ENCODE measurements around the gene CCDC154. TPM values are rescaled to one million over a fixed set of nuclear protein-coding genes. Genes with fewer than 3 reads are reported as not detected.

The CCDC154 gene
- total RNA-seq, 4 donors from 2014 or later = 0.34 to 3.5 (median 0.39) TPM; not detected in 1

DNA sequence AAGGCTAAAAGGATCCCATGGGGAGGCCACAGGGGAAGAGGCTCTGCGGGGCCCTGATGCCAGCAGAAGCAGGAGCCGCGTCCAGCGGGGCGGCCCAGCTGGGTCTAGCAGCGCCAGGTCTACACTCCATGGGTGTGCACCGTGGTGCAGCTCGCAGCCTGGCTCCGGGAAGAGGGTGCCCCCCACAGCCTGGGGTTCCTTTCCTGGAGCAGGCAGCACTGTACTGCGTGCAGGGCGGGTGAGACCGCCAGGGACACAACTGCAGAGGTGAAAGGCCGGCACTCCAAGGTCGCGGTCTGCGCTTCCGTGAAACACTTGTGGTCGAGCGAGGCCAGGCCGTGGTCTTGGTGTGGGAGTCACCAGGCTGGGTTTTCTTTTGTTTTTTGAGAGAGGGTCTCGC, 6.5 kb upstream of the CCDC154 start:
- Histone ChIP-seq H3K27ac (no peak overlapping the region), H3K4me3 (no peak overlapping the region), H3K9me3 (no peaks in the 10 kb centered on the region), H3K4me1 (no peaks in the 10 kb centered on the region), H3K36me3 (peaks cover 100% of the 10 kb centered on the region), H3K27me3 (no peaks in the 10 kb centered on the region)
- TF ChIP-seq, protein P1, sequence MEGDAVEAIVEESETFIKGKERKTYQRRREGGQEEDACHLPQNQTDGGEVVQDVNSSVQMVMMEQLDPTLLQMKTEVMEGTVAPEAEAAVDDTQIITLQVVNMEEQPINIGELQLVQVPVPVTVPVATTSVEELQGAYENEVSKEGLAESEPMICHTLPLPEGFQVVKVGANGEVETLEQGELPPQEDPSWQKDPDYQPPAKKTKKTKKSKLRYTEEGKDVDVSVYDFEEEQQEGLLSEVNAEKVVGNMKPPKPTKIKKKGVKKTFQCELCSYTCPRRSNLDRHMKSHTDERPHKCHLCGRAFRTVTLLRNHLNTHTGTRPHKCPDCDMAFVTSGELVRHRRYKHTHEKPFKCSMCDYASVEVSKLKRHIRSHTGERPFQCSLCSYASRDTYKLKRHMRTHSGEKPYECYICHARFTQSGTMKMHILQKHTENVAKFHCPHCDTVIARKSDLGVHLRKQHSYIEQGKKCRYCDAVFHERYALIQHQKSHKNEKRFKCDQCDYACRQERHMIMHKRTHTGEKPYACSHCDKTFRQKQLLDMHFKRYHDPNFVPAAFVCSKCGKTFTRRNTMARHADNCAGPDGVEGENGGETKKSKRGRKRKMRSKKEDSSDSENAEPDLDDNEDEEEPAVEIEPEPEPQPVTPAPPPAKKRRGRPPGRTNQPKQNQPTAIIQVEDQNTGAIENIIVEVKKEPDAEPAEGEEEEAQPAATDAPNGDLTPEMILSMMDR (IDR thresholded peaks at IDR 0.05) = no peak
- TF ChIP-seq EP300 (IDR thresholded peaks at IDR 0.05) (no peak), POLR2AphosphoS5 (IDR thresholded peaks at IDR 0.05) (no peak), POLR2A (IDR thresholded peaks at IDR 0.05) (no peak)
- no peak for DNase-seq (ENCODE audit: low spot score in 2 of 2)
- WGBS = 95% methylated on average over 21 of the region's 21 CpGs

DNA sequence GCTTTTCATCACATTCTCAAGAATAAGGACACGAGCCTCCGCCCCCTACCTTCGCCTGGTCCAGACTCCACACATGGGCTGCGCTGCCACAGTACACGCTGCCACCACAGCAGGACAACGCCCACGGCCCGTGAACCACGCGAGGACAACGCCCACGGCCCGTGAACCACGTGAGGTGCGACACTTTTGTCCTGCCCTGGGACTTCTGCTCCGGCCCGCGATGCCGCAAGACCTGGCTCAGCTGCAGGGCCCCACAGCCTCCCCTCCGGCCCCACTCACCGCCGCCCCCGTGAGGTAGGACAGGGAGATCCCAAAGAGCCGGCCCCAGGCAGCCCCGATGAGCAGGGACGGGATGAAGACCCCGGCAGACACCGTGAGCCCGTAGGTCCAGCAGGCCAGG, 5.9 kb upstream of the CCDC154 start:
- no peaks in the 10 kb centered on the region for H3K27me3 ChIP-seq
- peaks cover 100% of the 10 kb centered on the region for H3K36me3 ChIP-seq
- H3K4me3 ChIP-seq = no peak overlapping the region
- TF ChIP-seq, protein P1 (IDR thresholded peaks at IDR 0.05) = no peak
- no peak for TF ChIP-seq POLR2A (IDR thresholded peaks at IDR 0.05)
- TF ChIP-seq POLR2AphosphoS5 (IDR thresholded peaks at IDR 0.05) = no peak
- no peak for TF ChIP-seq EP300 (IDR thresholded peaks at IDR 0.05)
- no peaks in the 10 kb centered on the region for H3K4me1 ChIP-seq
- H3K27ac ChIP-seq = no peak overlapping the region
- no peak for DNase-seq (ENCODE audit: low spot score in 2 of 2)
- WGBS = 87% methylated on average over 19 of the region's 29 CpGs
- H3K9me3 ChIP-seq = no peaks in the 10 kb centered on the region

DNA sequence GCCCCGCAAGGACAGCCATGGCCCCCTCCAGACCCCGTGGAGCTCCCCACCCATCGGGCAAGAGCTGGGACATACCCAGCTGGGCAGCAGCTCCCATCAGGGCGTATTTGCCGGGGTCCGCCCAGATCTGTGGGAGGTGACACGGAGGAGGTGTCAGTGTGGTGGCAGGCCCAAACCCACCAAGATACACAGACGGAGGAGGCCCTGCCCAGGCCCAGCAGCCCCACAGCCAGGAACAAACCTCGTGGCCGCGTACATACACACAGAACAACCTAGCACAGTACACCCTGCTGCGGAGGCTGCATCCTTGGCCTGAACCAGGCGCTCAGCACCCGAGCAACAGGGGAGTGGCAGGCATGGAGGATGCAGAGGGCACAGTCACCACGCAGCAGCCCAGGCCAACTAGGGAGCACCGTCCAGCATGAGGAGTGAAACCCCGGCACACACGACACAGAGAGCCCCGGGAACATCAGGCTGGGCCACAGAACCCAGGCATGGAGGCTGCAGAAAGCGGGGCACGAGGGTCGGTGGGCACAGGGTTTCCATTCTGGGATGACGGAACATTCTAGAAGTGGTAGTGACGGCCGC, 4.9 kb upstream of the CCDC154 start:
- 98% methylated on average over 16 of the region's 25 CpGs for WGBS
- Histone ChIP-seq H3K9me3 (no peaks in the 10 kb centered on the region), H3K27ac (no peak overlapping the region), H3K4me1 (no peaks in the 10 kb centered on the region), H3K36me3 (peaks cover 92% of the 10 kb centered on the region), H3K27me3 (no peaks in the 10 kb centered on the region), H3K4me3 (no peak overlapping the region)
- no peak for DNase-seq (ENCODE audit: low spot score in 2 of 2)
- TF ChIP-seq, protein P1 (IDR thresholded peaks at IDR 0.05) = no peak
- TF ChIP-seq POLR2A (IDR thresholded peaks at IDR 0.05) (no peak), POLR2AphosphoS5 (IDR thresholded peaks at IDR 0.05) (no peak), EP300 (IDR thresholded peaks at IDR 0.05) (no peak)

DNA sequence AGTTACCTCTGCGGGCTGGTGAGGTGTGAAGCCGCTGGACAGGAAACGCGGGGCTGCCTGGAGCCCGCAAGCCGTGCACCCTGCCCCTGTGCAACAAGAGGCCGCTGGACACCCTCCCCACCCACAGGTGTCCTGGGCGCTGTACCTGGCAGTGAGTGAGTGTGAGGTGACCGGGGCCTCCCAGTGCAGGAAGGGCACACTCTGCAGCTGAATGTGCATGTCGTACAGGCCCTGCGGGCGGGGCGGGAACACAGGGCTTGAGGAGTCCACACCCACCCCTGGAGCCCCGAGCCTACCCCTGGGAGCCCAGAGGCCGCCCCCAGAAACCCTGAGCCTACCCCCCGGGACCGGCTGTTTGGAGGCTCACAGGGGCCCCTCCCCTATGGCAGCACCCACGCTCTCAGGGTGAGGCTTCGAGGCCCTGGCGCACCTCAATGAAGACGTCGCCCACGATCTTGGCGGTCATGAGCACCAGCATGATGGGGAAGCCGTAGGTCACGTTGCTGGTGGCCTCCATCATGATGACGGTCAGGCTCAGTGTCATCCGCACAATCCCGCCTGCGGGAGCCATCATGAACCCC, 4.3 kb upstream of the CCDC154 start:
- no peak overlapping the region for H3K27ac ChIP-seq
- no peaks in the 10 kb centered on the region for H3K9me3 ChIP-seq
- 90% methylated on average over 6 of the region's 30 CpGs for WGBS
- no peak for DNase-seq (ENCODE audit: low spot score in 2 of 2)
- no peaks in the 10 kb centered on the region for H3K27me3 ChIP-seq
- peaks cover 85% of the 10 kb centered on the region for H3K36me3 ChIP-seq
- H3K4me3 ChIP-seq = no peak overlapping the region
- no peak for TF ChIP-seq POLR2A (IDR thresholded peaks at IDR 0.05)
- TF ChIP-seq, protein P1 (IDR thresholded peaks at IDR 0.05) = no peak
- no peak for TF ChIP-seq POLR2AphosphoS5 (IDR thresholded peaks at IDR 0.05)
- no peak for TF ChIP-seq EP300 (IDR thresholded peaks at IDR 0.05)
- no peaks in the 10 kb centered on the region for H3K4me1 ChIP-seq

DNA sequence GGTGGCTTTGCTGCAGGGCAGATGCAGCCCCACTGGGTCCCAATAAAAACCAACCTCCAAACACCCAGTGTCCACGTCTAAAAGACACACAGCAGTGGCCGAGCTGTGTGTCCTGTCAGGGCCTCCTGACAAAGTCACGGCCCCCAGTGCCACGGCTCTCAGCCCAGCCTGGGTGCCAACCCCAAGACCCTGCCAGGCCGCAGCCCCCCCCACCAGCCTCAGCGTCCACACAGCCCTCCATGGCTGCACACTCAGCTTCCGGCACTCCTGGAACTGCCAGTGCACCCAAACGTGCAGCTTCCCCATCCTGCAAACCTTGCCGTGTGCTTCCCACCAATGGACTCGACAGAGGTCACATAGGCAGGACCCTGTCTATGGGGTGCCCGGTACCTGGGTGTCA, 3.6 kb upstream of the CCDC154 start:
- Histone ChIP-seq H3K4me1 (no peaks in the 10 kb centered on the region), H3K27ac (no peak overlapping the region), H3K36me3 (peaks cover 79% of the 10 kb centered on the region), H3K9me3 (no peaks in the 10 kb centered on the region), H3K27me3 (no peaks in the 10 kb centered on the region), H3K4me3 (no peak overlapping the region)
- TF ChIP-seq POLR2A (IDR thresholded peaks at IDR 0.05) = no peak
- TF ChIP-seq, protein P1 (IDR thresholded peaks at IDR 0.05) = no peak
- TF ChIP-seq EP300 (IDR thresholded peaks at IDR 0.05) = no peak
- no peak for TF ChIP-seq POLR2AphosphoS5 (IDR thresholded peaks at IDR 0.05)
- no peak for DNase-seq (ENCODE audit: low spot score in 2 of 2)
- WGBS = 98% methylated on average over 6 of the region's 11 CpGs

All from suprapubic skin (tissue), 4 donors.